ENCODE measurements around the gene SLC39A7. TPM values are rescaled to one million over a fixed set of nuclear protein-coding genes. Genes with fewer than 3 reads are reported as not detected.
A peak's percentile ranks its signal among the peaks of the same experiment; 100 is the strongest.

Gene SLC39A7
- total RNA-seq, 1 experiment from 2014 or later = 128 TPM

DNA sequence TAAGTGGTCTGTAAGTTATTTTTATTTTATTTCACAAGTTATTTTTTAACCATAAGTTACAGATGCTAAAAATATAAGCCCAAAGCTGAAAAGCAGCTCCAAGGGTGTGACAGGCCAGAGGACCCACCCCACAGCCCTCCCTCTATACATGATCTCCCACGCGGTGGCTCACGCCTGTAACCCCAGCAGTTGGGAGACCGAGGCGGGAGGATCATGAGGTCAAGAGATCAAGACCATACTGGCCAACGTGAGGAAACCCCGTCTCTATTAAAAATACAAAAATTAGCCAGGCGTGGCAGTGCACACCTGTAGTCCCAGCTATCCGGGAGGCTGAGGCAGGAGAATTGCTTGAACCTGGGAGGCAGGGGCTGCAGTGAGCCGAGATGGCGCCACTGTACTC, 40.6 kb upstream of the SLC39A7 start:
- H3K27me3 ChIP-seq (ENCODE audit: low read length) = no peaks in the 10 kb centered on the region
- H3K9me2 ChIP-seq (replicated peaks; ENCODE audit: low read length) = no peaks in the 10 kb centered on the region
- no peaks in the 10 kb centered on the region for H3K79me2 ChIP-seq (ENCODE audit: low read length)
- H3F3A ChIP-seq (ENCODE audit: low read length, unreplicated experiment) = no peaks in the 10 kb centered on the region
- BruUV-seq (replicated peaks) = no TSS peak
- H2AFZ ChIP-seq (ENCODE audit: low read length) = no peak overlapping the region
- H3K9me3 ChIP-seq (ENCODE audit: low read length) = no peaks in the 10 kb centered on the region
- DNase-seq (no peak), ATAC-seq (no peak)
- no peak overlapping the region for H3K4me3 ChIP-seq (ENCODE audit: low read length)
- peaks cover 18% of the 10 kb centered on the region for H3K4me1 ChIP-seq (ENCODE audit: insufficient read depth, low read length)
- no peaks in the 10 kb centered on the region for H3K36me3 ChIP-seq (ENCODE audit: low read depth, low read length)
- no peak overlapping the region for H3K4me2 ChIP-seq (ENCODE audit: low read length)
- ChIA-PET CTCF (no interaction called here), POLR2A (ENCODE audit: unreplicated experiment) (no interaction called here)
- no peaks in the 10 kb centered on the region for H4K20me1 ChIP-seq (ENCODE audit: low read length)
- TF ChIP-seq, protein P1, sequence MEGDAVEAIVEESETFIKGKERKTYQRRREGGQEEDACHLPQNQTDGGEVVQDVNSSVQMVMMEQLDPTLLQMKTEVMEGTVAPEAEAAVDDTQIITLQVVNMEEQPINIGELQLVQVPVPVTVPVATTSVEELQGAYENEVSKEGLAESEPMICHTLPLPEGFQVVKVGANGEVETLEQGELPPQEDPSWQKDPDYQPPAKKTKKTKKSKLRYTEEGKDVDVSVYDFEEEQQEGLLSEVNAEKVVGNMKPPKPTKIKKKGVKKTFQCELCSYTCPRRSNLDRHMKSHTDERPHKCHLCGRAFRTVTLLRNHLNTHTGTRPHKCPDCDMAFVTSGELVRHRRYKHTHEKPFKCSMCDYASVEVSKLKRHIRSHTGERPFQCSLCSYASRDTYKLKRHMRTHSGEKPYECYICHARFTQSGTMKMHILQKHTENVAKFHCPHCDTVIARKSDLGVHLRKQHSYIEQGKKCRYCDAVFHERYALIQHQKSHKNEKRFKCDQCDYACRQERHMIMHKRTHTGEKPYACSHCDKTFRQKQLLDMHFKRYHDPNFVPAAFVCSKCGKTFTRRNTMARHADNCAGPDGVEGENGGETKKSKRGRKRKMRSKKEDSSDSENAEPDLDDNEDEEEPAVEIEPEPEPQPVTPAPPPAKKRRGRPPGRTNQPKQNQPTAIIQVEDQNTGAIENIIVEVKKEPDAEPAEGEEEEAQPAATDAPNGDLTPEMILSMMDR (conservative IDR thresholded peaks at IDR 0.05; ENCODE audit: low read depth, low read length) = no peak
- no peak for TF ChIP-seq EZH2 (IDR thresholded peaks at IDR 0.05; ENCODE audit: low read length, unreplicated experiment)
- TF ChIP-seq EZH2phosphoT487 (IDR thresholded peaks at IDR 0.05; ENCODE audit: borderline replicate concordance, low read length) = no peak
- H3K9ac ChIP-seq (ENCODE audit: low read length) = no peak overlapping the region
- H3K27ac ChIP-seq (ENCODE audit: low read length) = no peak overlapping the region
- intact Hi-C loops (cut with micrococcal nuclease) = loop anchor here (2.0 to 5.0 kb wide), 2 partner anchors 37 to 89 kb away; no protein-coding TSS in a partner anchor

DNA sequence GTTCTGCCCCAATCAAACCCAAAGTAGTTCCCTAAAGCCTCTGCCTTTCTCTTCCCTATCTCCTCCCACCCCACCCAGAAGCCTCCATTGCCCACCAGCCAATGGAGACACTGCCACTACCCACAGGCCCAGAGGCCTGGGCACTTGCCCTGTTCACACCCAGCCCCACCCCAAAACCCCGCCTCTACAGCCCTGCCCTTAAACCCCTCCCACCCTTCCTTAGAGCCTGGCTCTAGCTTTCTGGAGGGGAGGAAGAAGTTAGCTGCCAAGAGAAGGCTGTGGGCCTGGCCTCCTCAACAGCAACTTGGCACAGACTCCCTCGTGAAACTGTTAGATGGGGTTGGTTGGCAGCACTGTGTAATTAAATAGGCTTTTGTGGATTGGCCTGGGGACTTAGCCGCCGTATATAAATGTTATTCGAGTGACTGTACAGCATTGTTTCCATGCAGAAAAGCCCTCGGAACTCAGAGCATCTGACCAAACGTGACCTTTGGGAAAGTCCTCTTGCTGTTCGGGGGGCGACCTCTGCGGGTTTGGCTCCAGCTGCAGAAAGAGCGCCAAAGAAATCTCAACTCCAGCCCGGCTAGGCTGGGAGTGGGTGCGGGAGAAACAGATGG, 39.8 kb upstream of the SLC39A7 start:
- Histone ChIP-seq H3K27me3 (ENCODE audit: low read length) (no peaks in the 10 kb centered on the region), H3K9me3 (ENCODE audit: low read length) (no peaks in the 10 kb centered on the region), H3K9ac (ENCODE audit: low read length) (peak overlapping the region; percentile 71), H3K9me2 (replicated peaks; ENCODE audit: low read length) (no peaks in the 10 kb centered on the region), H3K4me3 (ENCODE audit: low read length) (peak overlapping the region; percentile 69), H3F3A (ENCODE audit: low read length, unreplicated experiment) (no peaks in the 10 kb centered on the region), H3K36me3 (ENCODE audit: low read depth, low read length) (no peaks in the 10 kb centered on the region), H3K4me2 (ENCODE audit: low read length) (peak overlapping the region; percentile 95), H2AFZ (ENCODE audit: low read length) (peak overlapping the region; percentile 93), H3K79me2 (ENCODE audit: low read length) (no peaks in the 10 kb centered on the region), H3K27ac (ENCODE audit: low read length) (peak overlapping the region; percentile 38), H4K20me1 (ENCODE audit: low read length) (no peaks in the 10 kb centered on the region), H3K4me1 (ENCODE audit: insufficient read depth, low read length) (peaks cover 18% of the 10 kb centered on the region)
- ChIA-PET POLR2A (ENCODE audit: unreplicated experiment) (interaction anchor here (0.6 to 0.7 kb wide), 2 partner anchors 151 to 289 kb away, joined by 3 to 6 read pairs; no protein-coding TSS in a partner anchor), CTCF (interaction anchor here (0.9 kb wide), 1 partner anchor 87 kb away, joined by 3 read pairs; no protein-coding TSS in a partner anchor)
- no TSS peak for BruUV-seq (replicated peaks)
- DNase-seq = peak; percentile 89
- TF ChIP-seq EZH2 (IDR thresholded peaks at IDR 0.05; ENCODE audit: low read length, unreplicated experiment) (no peak), EZH2phosphoT487 (IDR thresholded peaks at IDR 0.05; ENCODE audit: borderline replicate concordance, low read length) (no peak)
- TF ChIP-seq, protein P1 (conservative IDR thresholded peaks at IDR 0.05; ENCODE audit: low read depth, low read length) = no peak
- ATAC-seq = peak; percentile 84
- intact Hi-C loops (cut with micrococcal nuclease) = loop anchor here (2.0 to 5.0 kb wide), 2 partner anchors 36 to 88 kb away; no protein-coding TSS in a partner anchor
